ENCODE measurements around the gene CRHR2. TPM values are rescaled to one million over a fixed set of nuclear protein-coding genes. Genes with fewer than 3 reads are reported as not detected.

Gene CRHR2
- total RNA-seq, 2 experiments from 2014 or later: not detected

- H3K27ac Mint-ChIP-seq: no peak overlapping the region
- TF ChIP-seq CTCF (IDR thresholded peaks at IDR 0.05): no peak
- POLR2A ChIA-PET: interaction anchor here (0.6 kb wide), 1 partner anchor 29 kb away, joined by 3 read pairs; no protein-coding TSS in a partner anchor
- H3K36me3 Mint-ChIP-seq (ENCODE audit: low read depth): peaks cover 97% of the 10 kb centered on the region
- no peak overlapping the region for H3K4me3 Mint-ChIP-seq
- Histone ChIP-seq H3K9me3 (ENCODE audit: control insufficient read depth in 1 of 2, insufficient read depth in 1 of 2, low read length in 2 of 2) (no peaks in the 10 kb centered on the region), H3K27me3 (ENCODE audit: control insufficient read depth in 1 of 2, insufficient read depth in 2 of 2, low read length in 2 of 2) (no peaks in the 10 kb centered on the region), H3K4me1 (ENCODE audit: insufficient read depth, low read length) (no peaks in the 10 kb centered on the region), H3K36me3 (ENCODE audit: insufficient read depth, low read length) (peaks cover 91% of the 10 kb centered on the region), H3K27ac (ENCODE audit: low read depth in 1 of 2, low read length in 2 of 2) (no peak overlapping the region), H3K4me3 (ENCODE audit: low read length) (no peak overlapping the region)
- no peaks in the 10 kb centered on the region for H3K27me3 Mint-ChIP-seq
- CTCF ChIA-PET: no interaction called here
- intact Hi-C loops (cut with DNase I, micrococcal nuclease): no loop called here
- no peaks in the 10 kb centered on the region for H3K9me3 Mint-ChIP-seq
- H3K4me1 Mint-ChIP-seq (ENCODE audit: low read depth): peaks cover 10% of the 10 kb centered on the region
- no peak for DNase-seq
- no peak for ATAC-seq (ENCODE audit: poor library complexity)
Observed at GRCh38 chr7:30613366-30614325, 68.6 kb downstream of the CRHR2 start.

GRCh38 chr7:30612658-30613265, 69.5 kb downstream of the CRHR2 start:
- no peaks in the 10 kb centered on the region for H3K27me3 ChIP-seq (ENCODE audit: control insufficient read depth in 1 of 2, insufficient read depth in 2 of 2, low read length in 2 of 2)
- ATAC-seq (ENCODE audit: poor library complexity): no peak
- TF ChIP-seq CTCF (IDR thresholded peaks at IDR 0.05): no peak
- H3K27me3 Mint-ChIP-seq: no peaks in the 10 kb centered on the region
- no peak overlapping the region for H3K27ac Mint-ChIP-seq
- no peak overlapping the region for H3K4me3 Mint-ChIP-seq
- POLR2A ChIA-PET: no interaction called here
- no peak for DNase-seq
- no peak overlapping the region for H3K4me3 ChIP-seq (ENCODE audit: low read length)
- peaks cover 97% of the 10 kb centered on the region for H3K36me3 Mint-ChIP-seq (ENCODE audit: low read depth)
- no peaks in the 10 kb centered on the region for H3K9me3 ChIP-seq (ENCODE audit: control insufficient read depth in 1 of 2, insufficient read depth in 1 of 2, low read length in 2 of 2)
- CTCF ChIA-PET: no interaction called here
- peaks cover 91% of the 10 kb centered on the region for H3K36me3 ChIP-seq (ENCODE audit: insufficient read depth, low read length)
- no peak overlapping the region for H3K27ac ChIP-seq (ENCODE audit: low read depth in 1 of 2, low read length in 2 of 2)
- H3K4me1 Mint-ChIP-seq (ENCODE audit: low read depth): peaks cover 10% of the 10 kb centered on the region
- intact Hi-C loops (cut with DNase I, micrococcal nuclease): no loop called here
- no peaks in the 10 kb centered on the region for H3K4me1 ChIP-seq (ENCODE audit: insufficient read depth, low read length)
- H3K9me3 Mint-ChIP-seq: no peaks in the 10 kb centered on the region

GRCh38 chr7:30605832-30606231, 76.4 kb downstream of the CRHR2 start:
- Mint-ChIP-seq H3K36me3 (ENCODE audit: low read depth) (peaks cover 98% of the 10 kb centered on the region), H3K9me3 (no peaks in the 10 kb centered on the region), H3K27me3 (no peaks in the 10 kb centered on the region), H3K4me3 (no peak overlapping the region), H3K27ac (no peak overlapping the region), H3K4me1 (ENCODE audit: low read depth) (peaks cover 7% of the 10 kb centered on the region)
- no peak overlapping the region for H3K27ac ChIP-seq (ENCODE audit: low read depth in 1 of 2, low read length in 2 of 2)
- peaks cover 92% of the 10 kb centered on the region for H3K36me3 ChIP-seq (ENCODE audit: insufficient read depth, low read length)
- no peaks in the 10 kb centered on the region for H3K27me3 ChIP-seq (ENCODE audit: control insufficient read depth in 1 of 2, insufficient read depth in 2 of 2, low read length in 2 of 2)
- ChIA-PET CTCF (no interaction called here), POLR2A (interaction anchor here (2.4 kb wide), 1 partner anchor 12 kb away, joined by 8 read pairs; the partner anchor contains the start of gene GARS1)
- H3K9me3 ChIP-seq (ENCODE audit: control insufficient read depth in 1 of 2, insufficient read depth in 1 of 2, low read length in 2 of 2): no peaks in the 10 kb centered on the region
- intact Hi-C loops (cut with DNase I, micrococcal nuclease): no loop called here
- H3K4me3 ChIP-seq (ENCODE audit: low read length): no peak overlapping the region
- DNase-seq (no peak), ATAC-seq (ENCODE audit: poor library complexity) (no peak)
- H3K4me1 ChIP-seq (ENCODE audit: insufficient read depth, low read length): no peaks in the 10 kb centered on the region
- no peak for TF ChIP-seq CTCF (IDR thresholded peaks at IDR 0.05)

Measured in CD4-positive, alpha-beta T cell (primary cell).